ENCODE data around the gene ARSK.

Gene ARSK

DNA sequence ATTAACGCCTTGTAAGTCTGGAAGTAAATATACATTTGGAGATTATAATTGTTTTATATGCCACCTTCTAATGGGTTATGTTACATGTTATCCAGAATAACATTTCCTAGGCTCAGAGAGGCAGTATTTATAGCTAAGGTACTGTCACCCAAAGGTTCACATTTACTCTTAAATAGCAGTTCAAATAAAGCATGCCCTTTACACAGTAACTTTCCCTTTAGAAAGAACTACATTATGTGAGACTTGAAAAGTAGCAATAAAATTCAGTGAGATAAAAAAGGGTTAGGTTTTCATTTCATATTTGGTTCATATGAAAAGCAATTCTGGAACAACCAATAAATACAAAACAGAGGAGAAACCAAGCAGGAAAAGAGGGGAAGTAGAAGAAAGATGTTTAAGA is 35.2 kb upstream of the ARSK start (continued):
- TF ChIP-seq ZSCAN4 (tag by site-specific recombination; IDR thresholded peaks at IDR 0.05) (no peak), KLF8 (tag by site-specific recombination; IDR thresholded peaks at IDR 0.05) (no peak), ZNF10 (tag by site-specific recombination; IDR thresholded peaks at IDR 0.05) (no peak), ZNF623 (tag by site-specific recombination; IDR thresholded peaks at IDR 0.05) (no peak), ZNF202 (tag by site-specific recombination; IDR thresholded peaks at IDR 0.05; ENCODE audit: borderline replicate concordance) (no peak), ZNF37A (tag by site-specific recombination; IDR thresholded peaks at IDR 0.05) (no peak), ZNF157 (tag by site-specific recombination; IDR thresholded peaks at IDR 0.05) (no peak), KLF1 (tag by site-specific recombination; IDR thresholded peaks at IDR 0.05) (no peak), PRDM4 (tag by site-specific recombination; IDR thresholded peaks at IDR 0.05) (no peak), ZNF677 (tag by site-specific recombination; IDR thresholded peaks at IDR 0.05) (no peak)

GRCh38 chr5:95520206-95520605 is 34.7 kb upstream of the ARSK start:
- H3K27ac ChIP-seq (ENCODE audit: extremely low read depth, low read depth, low read length) = no peak overlapping the region
- CTCF ChIA-PET = no interaction called here
- TF ChIP-seq ZFP41 (tag by site-specific recombination; IDR thresholded peaks at IDR 0.05; ENCODE audit: borderline replicate concordance) = no peak
- no peak for TF ChIP-seq ZXDB (tag by site-specific recombination; IDR thresholded peaks at IDR 0.05)
- no peak for TF ChIP-seq ZNF23 (tag by site-specific recombination; IDR thresholded peaks at IDR 0.05; ENCODE audit: borderline replicate concordance)
- TF ChIP-seq KLF8 (tag by site-specific recombination; IDR thresholded peaks at IDR 0.05) = no peak
- no peak for TF ChIP-seq SP2 (tag by site-specific recombination; IDR thresholded peaks at IDR 0.05)
- no peak for TF ChIP-seq MYNN (tag by site-specific recombination; IDR thresholded peaks at IDR 0.05; ENCODE audit: borderline replicate concordance)
- no peak for TF ChIP-seq ZNF114 (tag by site-specific recombination; IDR thresholded peaks at IDR 0.05)
- no peak for TF ChIP-seq ZNF280D (tag by site-specific recombination; IDR thresholded peaks at IDR 0.05)
- no peak for TF ChIP-seq ZNF416 (tag by site-specific recombination; IDR thresholded peaks at IDR 0.05)
- TF ChIP-seq REST (tag by site-specific recombination; IDR thresholded peaks at IDR 0.05) = no peak
- peaks cover 32 to 73% of the 10 kb centered on the region in 2 experiments; a peak in 2 of 3 replicates for H3K36me3 ChIP-seq (ENCODE audit: control insufficient read depth in 2 of 2, insufficient read depth in 1 of 2, low read length in 2 of 2)
- POLR2A ChIA-PET = no interaction called here
- H3K9me3 ChIP-seq (ENCODE audit: control insufficient read depth, insufficient read depth, low read depth, low read length) = no peaks in the 10 kb centered on the region
- no peak overlapping the region for H3K4me3 ChIP-seq (ENCODE audit: low read depth, low read length)
- no peaks in the 10 kb centered on the region for H3K4me1 ChIP-seq (ENCODE audit: control insufficient read depth, insufficient read depth, low read length)

Data from HEK293 (cell line).